ENCODE results near the gene HMGN5. TPM values are rescaled to one million over a fixed set of nuclear protein-coding genes. Genes with fewer than 3 reads are reported as not detected.

Gene HMGN5
- total and polyA plus RNA-seq, 2 of the 8 experiments (the other 6 are each of a cell fraction or from before 2014, with no cell fraction given), result 6.0 to 20.4 TPM

- TF ChIP-seq CHD7 (IDR thresholded peaks at IDR 0.05; ENCODE audit: insufficient replicate concordance, low read length) (no peak), EGR1 (IDR thresholded peaks at IDR 0.05; ENCODE audit: borderline replicate concordance, low read depth, low read length) (no peak), POU5F1 (IDR thresholded peaks at IDR 0.05; ENCODE audit: low read depth, low read length) (no peak), BCL11A (IDR thresholded peaks at IDR 0.05; ENCODE audit: low read depth in 2 of 2, low read length in 2 of 2) (no peak), CHD2 (IDR thresholded peaks at IDR 0.05; ENCODE audit: low read length) (no peak), TCF12 (IDR thresholded peaks at IDR 0.05; ENCODE audit: low read depth, low read length) (no peak), ASH2L (IDR thresholded peaks at IDR 0.05; ENCODE audit: low read length) (no peak)
These were observed 725 bp upstream of the HMGN5 start (continued) for GRCh38 chrX:81202456-81202819.

Data from H1 (cell line).